ENCODE data around the gene NR4A2.

DNA sequence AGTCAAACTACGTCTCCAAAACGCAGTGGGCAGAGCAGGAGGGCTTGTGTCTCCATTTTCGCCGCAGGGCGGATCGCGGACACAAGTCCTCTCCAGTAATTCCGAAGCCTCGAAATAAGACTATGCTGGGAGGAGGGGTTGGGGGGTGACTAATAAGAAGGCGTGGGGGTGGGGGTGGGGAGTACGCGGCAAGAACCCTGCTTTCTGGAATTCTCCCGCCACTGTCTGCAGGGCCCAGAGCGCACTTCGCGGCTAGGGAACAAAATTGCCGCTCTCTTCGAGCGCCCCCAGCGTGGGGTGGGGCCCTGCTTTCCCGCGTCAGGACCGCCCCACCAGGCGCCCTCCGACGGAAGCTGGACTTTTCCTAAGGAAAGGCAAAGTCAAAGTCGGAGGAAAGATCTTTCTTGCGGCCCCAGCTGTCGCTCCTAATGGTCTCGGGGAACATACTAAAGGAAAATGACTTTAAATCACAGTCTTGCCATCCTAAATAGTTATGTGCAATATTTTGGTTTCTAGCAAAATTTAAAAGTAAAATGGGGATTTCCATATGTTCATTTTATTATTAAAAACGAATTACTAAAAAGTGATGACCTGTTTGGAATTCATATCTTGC is 11.9 kb downstream of the NR4A2 start:
- TF ChIP-seq, protein P1, sequence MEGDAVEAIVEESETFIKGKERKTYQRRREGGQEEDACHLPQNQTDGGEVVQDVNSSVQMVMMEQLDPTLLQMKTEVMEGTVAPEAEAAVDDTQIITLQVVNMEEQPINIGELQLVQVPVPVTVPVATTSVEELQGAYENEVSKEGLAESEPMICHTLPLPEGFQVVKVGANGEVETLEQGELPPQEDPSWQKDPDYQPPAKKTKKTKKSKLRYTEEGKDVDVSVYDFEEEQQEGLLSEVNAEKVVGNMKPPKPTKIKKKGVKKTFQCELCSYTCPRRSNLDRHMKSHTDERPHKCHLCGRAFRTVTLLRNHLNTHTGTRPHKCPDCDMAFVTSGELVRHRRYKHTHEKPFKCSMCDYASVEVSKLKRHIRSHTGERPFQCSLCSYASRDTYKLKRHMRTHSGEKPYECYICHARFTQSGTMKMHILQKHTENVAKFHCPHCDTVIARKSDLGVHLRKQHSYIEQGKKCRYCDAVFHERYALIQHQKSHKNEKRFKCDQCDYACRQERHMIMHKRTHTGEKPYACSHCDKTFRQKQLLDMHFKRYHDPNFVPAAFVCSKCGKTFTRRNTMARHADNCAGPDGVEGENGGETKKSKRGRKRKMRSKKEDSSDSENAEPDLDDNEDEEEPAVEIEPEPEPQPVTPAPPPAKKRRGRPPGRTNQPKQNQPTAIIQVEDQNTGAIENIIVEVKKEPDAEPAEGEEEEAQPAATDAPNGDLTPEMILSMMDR (IDR thresholded peaks at IDR 0.05; ENCODE audit: low read length) = no peak
- no peak for TF ChIP-seq EZH2 (IDR thresholded peaks at IDR 0.05; ENCODE audit: borderline replicate concordance, low read length)
